Stimulated activated CD8-positive, alpha-beta memory T cell treated with anti-CD3 and anti-CD28 coated beads, Interleukin-7, amount 100 ng/mL, for 24 hours (primary cell): ENCODE data around the gene RBM47.

Experiments used
- DNase-seq: peaks from one replicate; pipeline ENCODE4 v3.0.0-alpha.2; 2020; ENCODE audit warnings: low read depth

RBM47 gene

GRCh38 chr4:40586729-40587128, 42.9 kb downstream of the RBM47 start:
- no peak for DNase-seq

- DNase-seq, result no peak
Observed at GRCh38 chr4:40586034-40586433, 43.6 kb downstream of the RBM47 start.

GRCh38 chr4:40585201-40585799, 44.4 kb downstream of the RBM47 start:
- DNase-seq, result no peak

GRCh38 chr4:40584517-40585141, 45.0 kb downstream of the RBM47 start:
- no peak for DNase-seq

- no peak for DNase-seq
Observed at GRCh38 chr4:40583850-40584439, 45.7 kb downstream of the RBM47 start.

GRCh38 chr4:40582413-40582812, 47.3 kb downstream of the RBM47 start:
- DNase-seq, result no peak

- no peak for DNase-seq
Observed at GRCh38 chr4:40581254-40582140, 48.2 kb downstream of the RBM47 start.

- no peak for DNase-seq
Observed at GRCh38 chr4:40579983-40580382, 49.7 kb downstream of the RBM47 start.

GRCh38 chr4:40577588-40578253, 51.9 kb downstream of the RBM47 start:
- DNase-seq, result no peak

- DNase-seq, result no peak
Observed at GRCh38 chr4:40576651-40577480, 52.8 kb downstream of the RBM47 start.

GRCh38 chr4:40575846-40576245, 53.8 kb downstream of the RBM47 start:
- no peak for DNase-seq

- no peak for DNase-seq
Observed at GRCh38 chr4:40573593-40574311, 55.9 kb downstream of the RBM47 start.

- DNase-seq, result no peak
Observed at GRCh38 chr4:40572692-40573310, 56.9 kb downstream of the RBM47 start.

GRCh38 chr4:40571208-40571607, 58.5 kb downstream of the RBM47 start:
- DNase-seq, result no peak

- no peak for DNase-seq
Observed at GRCh38 chr4:40570348-40571077, 59.2 kb downstream of the RBM47 start.

- DNase-seq, result no peak
Observed at GRCh38 chr4:40564815-40565483, 64.7 kb downstream of the RBM47 start.

GRCh38 chr4:40564004-40564403, 65.7 kb downstream of the RBM47 start:
- no peak for DNase-seq

- no peak for DNase-seq
Observed at GRCh38 chr4:40563401-40563800, 66.3 kb downstream of the RBM47 start.

GRCh38 chr4:40562681-40563080, 67.0 kb downstream of the RBM47 start:
- DNase-seq, result no peak
